C4-2B (cell line): Measurements from ENCODE around the gene DZIP1L.

Experiments used
- CTCF ChIP-seq: fragments of 450-650 bp; conservative IDR thresholded peaks from 2 replicates; pipeline ENCODE4 v1.5.1; 2017; ENCODE audit warnings: mild to moderate bottlenecking
- ZFX ChIP-seq: fragments of 450-650 bp; IDR thresholded peaks from 2 replicates; pipeline ENCODE4 v1.6.1; 2017

GRCh38 chr3:138114988-138115971 lies at the start of gene DZIP1L:
- TF ChIP-seq CTCF (peak; percentile 90), ZFX (0 out of 2 replicates have a peak, but pooled peaks have one; percentile 24)
